ENCODE results near the gene CNN3. TPM values are rescaled to one million over a fixed set of nuclear protein-coding genes. Genes with fewer than 3 reads are reported as not detected.

CNN3 gene
- total RNA-seq, 1 experiment from 2014 or later, result 260 TPM

DNA sequence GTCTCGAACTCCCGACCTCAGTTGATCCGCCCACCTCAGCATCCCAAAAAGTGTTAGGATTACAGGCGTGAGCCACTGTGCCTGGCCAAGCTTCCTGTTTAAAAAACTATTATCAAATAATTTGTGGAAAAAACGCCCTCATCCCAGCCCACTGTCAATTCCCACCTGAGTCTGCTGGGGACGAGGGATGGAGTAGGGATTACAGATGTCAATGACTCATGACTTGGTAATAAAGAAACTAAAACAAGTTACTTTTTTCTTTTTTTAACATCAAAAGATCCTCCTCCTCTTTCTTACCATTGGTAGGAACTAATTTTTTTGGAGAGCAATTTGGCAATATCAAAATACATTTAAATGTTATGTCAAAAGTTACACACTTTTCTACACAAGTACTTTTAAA is 9.7 kb downstream of the CNN3 start:
- no peak overlapping the region for H3K27ac ChIP-seq (ENCODE audit: low read depth, low read length, poor library complexity, severe bottlenecking)
- BruUV-seq (replicated peaks), result no TSS peak
- intact Hi-C loops (cut with micrococcal nuclease; ENCODE audit: unreplicated experiment), result no loop called here
- DNase-seq (ENCODE audit: low spot score), result no peak
- no peak overlapping the region for H3K4me3 ChIP-seq (ENCODE audit: low read depth, low read length, poor library complexity, severe bottlenecking)
- no peaks in the 10 kb centered on the region for H3K9me3 ChIP-seq (ENCODE audit: low read depth, low read length, poor library complexity, severe bottlenecking)
- POLR2A ChIA-PET (ENCODE audit: low non-redundant PET), result no interaction called here
- H3K36me3 ChIP-seq (ENCODE audit: insufficient read depth, low read length, poor library complexity, severe bottlenecking), result no peaks in the 10 kb centered on the region
- CTCF ChIA-PET, result no interaction called here
- peaks cover 43% of the 10 kb centered on the region for H3K4me1 ChIP-seq (ENCODE audit: insufficient read depth, low read length, poor library complexity, severe bottlenecking)
- no peaks in the 10 kb centered on the region for H3K27me3 ChIP-seq (replicated peaks; ENCODE audit: insufficient read depth, low read depth, low read length, poor library complexity)
- TF ChIP-seq EZH2 (IDR thresholded peaks at IDR 0.05; ENCODE audit: borderline replicate concordance, low read depth, low read length, poor library complexity, severe bottlenecking), result no peak
- TF ChIP-seq, protein P1, sequence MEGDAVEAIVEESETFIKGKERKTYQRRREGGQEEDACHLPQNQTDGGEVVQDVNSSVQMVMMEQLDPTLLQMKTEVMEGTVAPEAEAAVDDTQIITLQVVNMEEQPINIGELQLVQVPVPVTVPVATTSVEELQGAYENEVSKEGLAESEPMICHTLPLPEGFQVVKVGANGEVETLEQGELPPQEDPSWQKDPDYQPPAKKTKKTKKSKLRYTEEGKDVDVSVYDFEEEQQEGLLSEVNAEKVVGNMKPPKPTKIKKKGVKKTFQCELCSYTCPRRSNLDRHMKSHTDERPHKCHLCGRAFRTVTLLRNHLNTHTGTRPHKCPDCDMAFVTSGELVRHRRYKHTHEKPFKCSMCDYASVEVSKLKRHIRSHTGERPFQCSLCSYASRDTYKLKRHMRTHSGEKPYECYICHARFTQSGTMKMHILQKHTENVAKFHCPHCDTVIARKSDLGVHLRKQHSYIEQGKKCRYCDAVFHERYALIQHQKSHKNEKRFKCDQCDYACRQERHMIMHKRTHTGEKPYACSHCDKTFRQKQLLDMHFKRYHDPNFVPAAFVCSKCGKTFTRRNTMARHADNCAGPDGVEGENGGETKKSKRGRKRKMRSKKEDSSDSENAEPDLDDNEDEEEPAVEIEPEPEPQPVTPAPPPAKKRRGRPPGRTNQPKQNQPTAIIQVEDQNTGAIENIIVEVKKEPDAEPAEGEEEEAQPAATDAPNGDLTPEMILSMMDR (conservative IDR thresholded peaks at IDR 0.05; ENCODE audit: low read depth, low read length), result no peak

DNA sequence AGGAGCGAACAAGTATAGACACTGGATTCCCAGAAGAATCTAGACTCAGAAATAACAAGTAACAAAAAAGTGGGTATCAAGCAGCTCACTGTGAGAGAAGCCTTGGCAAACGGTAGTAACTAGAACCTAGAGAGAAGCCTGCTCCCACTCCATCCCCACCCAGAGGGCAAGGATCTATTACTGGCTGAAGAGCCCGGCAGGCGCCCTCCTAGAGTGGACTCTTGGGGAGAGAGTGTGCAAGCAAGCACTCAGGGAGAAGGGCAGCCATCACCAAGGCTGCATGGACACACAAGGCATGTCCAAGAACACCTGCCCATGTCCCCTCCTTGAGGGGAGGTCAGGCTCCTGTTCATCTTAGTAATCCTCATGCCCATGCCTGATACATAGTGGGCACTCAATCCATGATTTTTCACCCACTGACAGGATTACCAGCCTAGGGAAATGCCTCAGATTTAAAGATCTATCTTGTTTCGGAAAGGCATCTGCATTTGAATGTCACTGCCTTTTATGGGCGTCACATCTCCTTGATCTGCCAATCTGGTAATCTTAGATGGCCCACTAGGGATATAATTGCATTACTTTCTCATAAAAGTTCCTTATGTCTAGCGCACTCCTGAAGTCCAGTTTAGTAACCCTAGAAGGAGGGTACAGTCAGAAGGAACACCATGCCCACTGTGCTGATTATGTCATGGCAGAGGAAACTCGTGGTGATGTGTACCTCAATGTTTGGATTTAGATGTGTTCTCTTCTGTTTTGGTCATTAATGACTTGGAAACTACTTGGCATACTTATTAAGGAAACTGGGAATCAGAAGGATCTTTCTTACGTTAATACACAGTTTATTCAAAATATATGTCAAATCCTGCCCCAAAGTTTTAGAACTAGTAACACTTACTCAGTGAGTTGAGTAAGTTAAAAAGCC is 14.4 kb downstream of the CNN3 start:
- no peak overlapping the region for H3K4me3 ChIP-seq (ENCODE audit: low read depth, low read length, poor library complexity, severe bottlenecking)
- peak overlapping the region; percentile 12 for H3K27ac ChIP-seq (ENCODE audit: low read depth, low read length, poor library complexity, severe bottlenecking)
- no peaks in the 10 kb centered on the region for H3K9me3 ChIP-seq (ENCODE audit: low read depth, low read length, poor library complexity, severe bottlenecking)
- DNase-seq (ENCODE audit: low spot score), result peak; percentile 52
- H3K36me3 ChIP-seq (ENCODE audit: insufficient read depth, low read length, poor library complexity, severe bottlenecking), result no peaks in the 10 kb centered on the region
- BruUV-seq (replicated peaks), result no TSS peak
- TF ChIP-seq EZH2 (IDR thresholded peaks at IDR 0.05; ENCODE audit: borderline replicate concordance, low read depth, low read length, poor library complexity, severe bottlenecking), result no peak
- TF ChIP-seq, protein P1 (conservative IDR thresholded peaks at IDR 0.05; ENCODE audit: low read depth, low read length), result no peak
- H3K27me3 ChIP-seq (replicated peaks; ENCODE audit: insufficient read depth, low read depth, low read length, poor library complexity), result no peaks in the 10 kb centered on the region
- ChIA-PET POLR2A (ENCODE audit: low non-redundant PET) (no interaction called here), CTCF (no interaction called here)
- peaks cover 35% of the 10 kb centered on the region for H3K4me1 ChIP-seq (ENCODE audit: insufficient read depth, low read length, poor library complexity, severe bottlenecking)
- intact Hi-C loops (cut with micrococcal nuclease; ENCODE audit: unreplicated experiment), result no loop called here

DNA sequence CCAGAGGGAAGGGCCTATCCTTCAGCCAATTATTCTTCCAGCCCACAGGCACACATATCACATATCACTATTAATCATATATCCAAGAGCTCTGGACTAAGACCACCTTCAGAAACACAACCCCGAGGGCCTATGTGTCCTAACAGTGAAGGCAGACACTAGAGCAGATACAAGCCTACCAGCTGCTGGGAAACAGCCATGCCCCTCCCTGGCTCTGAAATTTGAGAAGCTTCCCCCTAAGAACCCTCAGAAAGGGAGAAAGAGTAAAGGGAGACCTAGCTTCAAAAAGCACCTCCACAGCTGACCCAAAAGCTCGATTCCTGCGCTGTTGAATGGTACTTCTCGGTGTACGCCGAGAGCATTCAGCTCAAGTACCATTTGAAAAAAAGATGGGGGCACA is 17.4 kb downstream of the CNN3 start:
- ChIA-PET CTCF (interaction anchor here (1.6 kb wide), 1 partner anchor 55 kb away, joined by 4 read pairs; no protein-coding TSS in a partner anchor), POLR2A (ENCODE audit: low non-redundant PET) (no interaction called here)
- Histone ChIP-seq H3K36me3 (ENCODE audit: insufficient read depth, low read length, poor library complexity, severe bottlenecking) (no peaks in the 10 kb centered on the region), H3K4me3 (ENCODE audit: low read depth, low read length, poor library complexity, severe bottlenecking) (no peak overlapping the region), H3K9me3 (ENCODE audit: low read depth, low read length, poor library complexity, severe bottlenecking) (no peaks in the 10 kb centered on the region), H3K27ac (ENCODE audit: low read depth, low read length, poor library complexity, severe bottlenecking) (no peak overlapping the region), H3K27me3 (replicated peaks; ENCODE audit: insufficient read depth, low read depth, low read length, poor library complexity) (no peaks in the 10 kb centered on the region), H3K4me1 (ENCODE audit: insufficient read depth, low read length, poor library complexity, severe bottlenecking) (peaks cover 48% of the 10 kb centered on the region)
- DNase-seq (ENCODE audit: low spot score), result no peak
- intact Hi-C loops (cut with micrococcal nuclease; ENCODE audit: unreplicated experiment), result no loop called here
- no peak for TF ChIP-seq EZH2 (IDR thresholded peaks at IDR 0.05; ENCODE audit: borderline replicate concordance, low read depth, low read length, poor library complexity, severe bottlenecking)
- TF ChIP-seq, protein P1 (conservative IDR thresholded peaks at IDR 0.05; ENCODE audit: low read depth, low read length), result no peak
- no TSS peak for BruUV-seq (replicated peaks)
